OCI-LY7 (cell line): ENCODE results near the gene ANKLE1. TPM values are rescaled to one million over a fixed set of nuclear protein-coding genes. Genes with fewer than 3 reads are reported as not detected.
A peak's percentile ranks its signal among the peaks of the same experiment; 100 is the strongest.

Experiments used
- BruUV-seq: library from RNA; stranded (reverse); fragments of 400-500 nt; replicated peaks from 2 replicates; lab custom pipeline; 2021; lab: Mats Ljungman, UMichigan
- CTCF ChIA-PET: fragments of 300-600 bp; sonication (Branson Sonifier 250); formaldehyde crosslinking; loops from one replicate; lab custom pipeline; 2022; ENCODE audit warnings: antibody characterized with exemption; ENCODE audit not compliant: unreplicated experiment; lab: Charles Lee
- POLR2A ChIA-PET: fragments of 300-600 bp; sonication (Branson Sonifier 250); formaldehyde crosslinking; loops from one replicate; lab custom pipeline; 2022; ENCODE audit warnings: antibody characterized with exemption; lab: Charles Lee
- DNase-seq: peaks from one replicate; pipeline ENCODE4 v3.0.0-alpha.2; 2015; ENCODE audit warnings: low spot score
- H2AFZ ChIP-seq: fragments of 200-600 bp; sonication (generic), shearing (Covaris generic); 2 replicates; pipeline ENCODE4 v1.6.1; 2014; ENCODE audit warnings: mild to moderate bottlenecking, antibody characterized with exemption, low read length, moderate library complexity
- H3K27ac ChIP-seq: fragments of 200-600 bp; sonication (generic); 2 replicates; pipeline ENCODE4 v1.5.1; 2014; ENCODE audit warnings: mixed run types, low read depth, mild to moderate bottlenecking, moderate library complexity, low read length, inconsistent platforms; ENCODE audit not compliant: poor library complexity, severe bottlenecking
- H3K36me3 ChIP-seq: fragments of 200-600 bp; sonication (generic); 2 replicates; pipeline ENCODE4 v1.6.1; 2014; ENCODE audit warnings: mild to moderate bottlenecking, antibody characterized with exemption, low read length, moderate library complexity, mixed read lengths; ENCODE audit not compliant: insufficient read depth
- H3K4me1 ChIP-seq: fragments of 200-600 bp; sonication (generic); 2 replicates; pipeline ENCODE4 v1.5.1; 2014; ENCODE audit warnings: mild to moderate bottlenecking, low read length; ENCODE audit not compliant: insufficient read depth, poor library complexity, severe bottlenecking
- H3K4me2 ChIP-seq: fragments of 200-600 bp; sonication (generic); 2 replicates; pipeline ENCODE4 v1.6.1; 2014; ENCODE audit warnings: mild to moderate bottlenecking, low read length
- H3K4me3 ChIP-seq: fragments of 200-600 bp; sonication (generic); 2 replicates; pipeline ENCODE4 v1.5.1; 2014; ENCODE audit warnings: mild to moderate bottlenecking, low read depth, low read length; ENCODE audit not compliant: poor library complexity, severe bottlenecking
- H3K79me2 ChIP-seq: fragments of 200-600 bp; sonication (generic); 2 replicates; pipeline ENCODE4 v1.6.1; 2016; ENCODE audit warnings: low read depth, mild to moderate bottlenecking, low read length, moderate library complexity, mixed read lengths; ENCODE audit not compliant: insufficient read depth
- H3K9me2 ChIP-seq: fragments of 200-600 bp; sonication (generic); 2 replicates; pipeline ENCODE4 v1.6.1; 2016; ENCODE audit warnings: mild to moderate bottlenecking, low read length, mixed read lengths; ENCODE audit not compliant: insufficient read depth
- H3K9me3 ChIP-seq: fragments of 200-600 bp; sonication (generic); 2 replicates; pipeline ENCODE4 v1.6.1; 2014; ENCODE audit warnings: mild to moderate bottlenecking, mixed run types, low read length, mixed read lengths
- H4K20me1 ChIP-seq: fragments of 200-600 bp; sonication (generic); 2 replicates; pipeline ENCODE4 v1.6.1; 2014; ENCODE audit warnings: mild to moderate bottlenecking, antibody characterized with exemption, low read length, moderate library complexity, mixed read lengths; ENCODE audit not compliant: insufficient read depth
- EZH2phosphoT487 ChIP-seq: fragments of 200-600 bp; sonication (generic); IDR thresholded peaks from 2 replicates; pipeline ENCODE4 v1.6.1; 2018; ENCODE audit warnings: low read depth, borderline replicate concordance, mild to moderate bottlenecking, mixed run types, antibody characterized with exemption, low read length, moderate library complexity, mixed read lengths
- intact Hi-C: fragments of 100-400 bp; cut with micrococcal nuclease; formaldehyde crosslinking; loops from one replicate; pipeline ENCODE4 v1.10.0; 2022; ENCODE audit not compliant: unreplicated experiment
- total RNA-seq, 2 experiments: library from RNA; depleted of rRNA in 1 of 2; stranded (reverse); fragments of >200 nt in 1 of 2; shearing (Covaris generic) in 1 of 2; gene quantifications; 2 replicates each; pipeline ENCODE4 v1.2.3, GENCODE V29; 2014 to 2022
- TF ChIP-seq, protein P1 (sequence below): fragments of 200-600 bp; sonication (generic); conservative IDR thresholded peaks from 2 replicates; pipeline ENCODE4 v1.5.1; 2014; ENCODE audit warnings: mild to moderate bottlenecking, antibody characterized with exemption, low read length, moderate library complexity, mixed read lengths

ANKLE1 gene
- total RNA-seq, 2 experiments from 2014 or later, result 45.1 to 59.4 TPM

DNA sequence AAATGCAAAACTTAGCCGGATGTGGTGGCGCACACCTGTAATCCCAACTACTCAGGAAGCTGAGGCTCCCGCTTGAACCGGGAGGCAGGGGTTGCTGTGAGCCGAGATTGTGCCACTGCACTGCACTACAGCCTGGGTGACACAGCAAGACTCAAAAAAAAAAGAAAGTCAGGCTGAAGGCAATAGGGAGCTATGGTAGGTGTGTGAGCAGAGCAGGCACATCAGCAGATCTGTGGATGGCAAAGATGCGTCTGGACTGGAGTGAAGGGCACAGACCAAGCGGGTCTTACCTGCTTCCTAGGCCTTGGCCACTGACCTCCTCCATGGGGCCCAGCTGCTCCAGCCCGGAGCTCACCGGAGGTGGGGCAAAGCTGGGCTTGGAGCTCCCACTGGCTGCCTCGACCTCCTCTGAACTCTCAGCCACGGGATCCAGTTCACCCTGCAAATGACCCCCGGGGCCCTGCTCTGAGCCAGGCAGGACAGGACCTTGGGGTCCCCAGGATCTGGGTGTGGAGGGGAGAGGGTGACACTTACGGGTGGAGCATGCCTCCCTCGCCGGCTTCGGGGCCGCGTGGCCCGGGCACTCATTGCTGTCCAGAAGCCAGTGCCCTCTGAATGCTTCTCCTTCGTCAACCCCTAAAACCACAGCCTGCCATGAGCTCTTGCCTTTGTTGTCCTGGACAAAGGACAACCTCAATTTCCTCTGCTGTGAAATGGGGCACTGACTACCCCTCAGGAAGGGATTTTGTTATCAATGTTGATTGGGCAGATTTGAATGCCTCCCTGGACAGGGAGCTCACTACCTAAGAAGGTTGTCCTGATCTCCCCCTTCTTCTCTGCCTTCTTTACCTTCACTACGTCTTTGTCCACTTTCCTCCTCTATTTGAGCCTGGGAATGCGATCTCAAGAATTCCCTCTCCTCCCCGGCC, 17.7 kb upstream of the ANKLE1 start:
- no TSS peak for BruUV-seq
- peak overlapping the region; percentile 65; the same call in 1 of the 2 replicates for H2AFZ ChIP-seq
- TF ChIP-seq, protein P1, sequence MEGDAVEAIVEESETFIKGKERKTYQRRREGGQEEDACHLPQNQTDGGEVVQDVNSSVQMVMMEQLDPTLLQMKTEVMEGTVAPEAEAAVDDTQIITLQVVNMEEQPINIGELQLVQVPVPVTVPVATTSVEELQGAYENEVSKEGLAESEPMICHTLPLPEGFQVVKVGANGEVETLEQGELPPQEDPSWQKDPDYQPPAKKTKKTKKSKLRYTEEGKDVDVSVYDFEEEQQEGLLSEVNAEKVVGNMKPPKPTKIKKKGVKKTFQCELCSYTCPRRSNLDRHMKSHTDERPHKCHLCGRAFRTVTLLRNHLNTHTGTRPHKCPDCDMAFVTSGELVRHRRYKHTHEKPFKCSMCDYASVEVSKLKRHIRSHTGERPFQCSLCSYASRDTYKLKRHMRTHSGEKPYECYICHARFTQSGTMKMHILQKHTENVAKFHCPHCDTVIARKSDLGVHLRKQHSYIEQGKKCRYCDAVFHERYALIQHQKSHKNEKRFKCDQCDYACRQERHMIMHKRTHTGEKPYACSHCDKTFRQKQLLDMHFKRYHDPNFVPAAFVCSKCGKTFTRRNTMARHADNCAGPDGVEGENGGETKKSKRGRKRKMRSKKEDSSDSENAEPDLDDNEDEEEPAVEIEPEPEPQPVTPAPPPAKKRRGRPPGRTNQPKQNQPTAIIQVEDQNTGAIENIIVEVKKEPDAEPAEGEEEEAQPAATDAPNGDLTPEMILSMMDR, result no peak
- no peak for TF ChIP-seq EZH2phosphoT487
- H3K4me1 ChIP-seq, result peaks cover 56% of the 10 kb centered on the region
- H3K9me2 ChIP-seq, result no peaks in the 10 kb centered on the region
- H4K20me1 ChIP-seq, result no peaks in the 10 kb centered on the region
- H3K79me2 ChIP-seq, result peaks cover 16% of the 10 kb centered on the region
- CTCF ChIA-PET, result interaction anchor here (0.6 to 1.0 kb wide), 3 partner anchors 18 to 41 kb away, joined by 3 read pairs; no protein-coding TSS in a partner anchor
- POLR2A ChIA-PET, result interaction anchor here (0.7 to 2.4 kb wide), 4 partner anchors 12 to 1233 kb away, joined by 3 to 19 read pairs (median 6); partner anchors contain the start of gene ANKLE1
- peak overlapping the region; percentile 62 for H3K4me2 ChIP-seq
- intact Hi-C loops, result no loop called here
- peak overlapping the region; percentile 21 for H3K4me3 ChIP-seq
- H3K9me3 ChIP-seq, result no peaks in the 10 kb centered on the region
- peak overlapping the region; percentile 51 for H3K27ac ChIP-seq
- no peak for DNase-seq
- peaks cover 3% of the 10 kb centered on the region; the same call in 1 of the 2 replicates for H3K36me3 ChIP-seq

DNA sequence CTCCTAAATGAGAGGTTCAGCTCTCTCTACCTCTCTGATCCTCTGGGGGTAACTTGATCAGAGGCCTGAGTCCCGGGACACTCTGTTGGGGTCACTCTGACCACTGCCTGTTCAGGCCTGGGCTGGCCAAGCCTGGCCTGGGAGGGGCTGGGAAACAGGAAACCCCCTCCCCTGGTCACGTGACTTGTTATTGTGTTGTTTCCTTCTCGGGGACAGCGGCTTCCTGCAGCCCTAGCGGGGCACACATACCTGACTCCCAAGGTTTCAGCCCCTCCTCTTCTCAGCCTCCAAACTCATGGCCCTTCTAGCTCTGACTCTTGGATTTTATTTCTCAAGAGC, 17.1 kb upstream of the ANKLE1 start, which contains the start of gene USHBP1:
TSS of gene USHBP1 (minus strand) at position 105 of the 339 bp plus-strand sequence. CDS start 446 bp downstream, outside the sequence.
- POLR2A ChIA-PET, result interaction anchor here (1.2 to 2.4 kb wide), 3 partner anchors 13 to 23 kb away, joined by 5 to 19 read pairs (median 7); partner anchors contain the start of gene ANKLE1
- H2AFZ ChIP-seq, result peak within 1 kb of the TSS; percentile 65; the same call in 1 of the 2 replicates
- peak within 1 kb of the TSS; percentile 21 for H3K4me3 ChIP-seq
- H3K36me3 ChIP-seq, result peaks cover 4% of the 10 kb centered on the region; the same call in 1 of the 2 replicates
- peaks cover 17% of the 10 kb centered on the region for H3K79me2 ChIP-seq
- peak; percentile 72 for DNase-seq
- peak within 1 kb of the TSS; percentile 62 for H3K4me2 ChIP-seq
- CTCF ChIA-PET, result interaction anchor here (0.5 to 1.0 kb wide), 3 partner anchors 16 to 40 kb away, joined by 3 read pairs; no protein-coding TSS in a partner anchor
- peaks cover 56% of the 10 kb centered on the region for H3K4me1 ChIP-seq
- H4K20me1 ChIP-seq, result no peaks in the 10 kb centered on the region
- no peaks in the 10 kb centered on the region for H3K9me3 ChIP-seq
- intact Hi-C loops, result no loop called here
- H3K27ac ChIP-seq, result peak within 1 kb of the TSS; percentile 51
- no TSS peak for BruUV-seq
- TF ChIP-seq, protein P1, result no peak
- no peak for TF ChIP-seq EZH2phosphoT487
- H3K9me2 ChIP-seq, result no peaks in the 10 kb centered on the region
